ENCODE measurements around the gene SUCLA2. TPM values are rescaled to one million over a fixed set of nuclear protein-coding genes. Genes with fewer than 3 reads are reported as not detected.
"Not testable (repeated sequence)": the region's sequence is repeated elsewhere in the genome, so short reads cannot be mapped to it uniquely, and the experiment has no call there.

Gene SUCLA2
- total RNA-seq, 3 donors from 2014 or later (not counting 1 experiment from before 2014, with no cell fraction given): 28.4 to 34.3 (median 31.0) TPM

- Mint-ChIP-seq H3K9me3 (peaks cover 2 to 11% of the 10 kb centered on the region in 2 donors), H3K27ac (no peak overlapping the region), H3K36me3 (peaks cover 66% of the 10 kb centered on the region), H3K4me1 (peaks cover 10 to 12% of the 10 kb centered on the region in 2 donors), H3K4me3 (no peak overlapping the region), H3K27me3 (ENCODE audit: low read depth in 2 of 2) (no peaks in the 10 kb centered on the region)
- H3K36me3 ChIP-seq (ENCODE audit: control insufficient read depth, insufficient read depth, low read length): peaks cover 25% of the 10 kb centered on the region
- H3K27ac ChIP-seq (ENCODE audit: low read length): no peak overlapping the region
- 97% methylated on average over 5 of the region's 5 CpGs for WGBS (ENCODE audit: insufficient coverage)
- intact Hi-C loops (cut with micrococcal nuclease): no loop called here
- ATAC-seq (no peak), DNase-seq (no peak)
- no peak overlapping the region for H3K4me3 ChIP-seq (ENCODE audit: low read length)
- TF ChIP-seq, protein P1, sequence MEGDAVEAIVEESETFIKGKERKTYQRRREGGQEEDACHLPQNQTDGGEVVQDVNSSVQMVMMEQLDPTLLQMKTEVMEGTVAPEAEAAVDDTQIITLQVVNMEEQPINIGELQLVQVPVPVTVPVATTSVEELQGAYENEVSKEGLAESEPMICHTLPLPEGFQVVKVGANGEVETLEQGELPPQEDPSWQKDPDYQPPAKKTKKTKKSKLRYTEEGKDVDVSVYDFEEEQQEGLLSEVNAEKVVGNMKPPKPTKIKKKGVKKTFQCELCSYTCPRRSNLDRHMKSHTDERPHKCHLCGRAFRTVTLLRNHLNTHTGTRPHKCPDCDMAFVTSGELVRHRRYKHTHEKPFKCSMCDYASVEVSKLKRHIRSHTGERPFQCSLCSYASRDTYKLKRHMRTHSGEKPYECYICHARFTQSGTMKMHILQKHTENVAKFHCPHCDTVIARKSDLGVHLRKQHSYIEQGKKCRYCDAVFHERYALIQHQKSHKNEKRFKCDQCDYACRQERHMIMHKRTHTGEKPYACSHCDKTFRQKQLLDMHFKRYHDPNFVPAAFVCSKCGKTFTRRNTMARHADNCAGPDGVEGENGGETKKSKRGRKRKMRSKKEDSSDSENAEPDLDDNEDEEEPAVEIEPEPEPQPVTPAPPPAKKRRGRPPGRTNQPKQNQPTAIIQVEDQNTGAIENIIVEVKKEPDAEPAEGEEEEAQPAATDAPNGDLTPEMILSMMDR (IDR thresholded peaks at IDR 0.05): no peak
- H3K27me3 ChIP-seq (ENCODE audit: control insufficient read depth, insufficient read depth, low read length): no peaks in the 10 kb centered on the region
- H3K4me1 ChIP-seq (ENCODE audit: control insufficient read depth, insufficient read depth, low read length): no peaks in the 10 kb centered on the region
- H3K9me3 ChIP-seq (ENCODE audit: control insufficient read depth, insufficient read depth, low read length): peaks cover 8% of the 10 kb centered on the region
Measured at GRCh38 chr13:47957073-47957472, 44.0 kb downstream of the SUCLA2 start.

DNA sequence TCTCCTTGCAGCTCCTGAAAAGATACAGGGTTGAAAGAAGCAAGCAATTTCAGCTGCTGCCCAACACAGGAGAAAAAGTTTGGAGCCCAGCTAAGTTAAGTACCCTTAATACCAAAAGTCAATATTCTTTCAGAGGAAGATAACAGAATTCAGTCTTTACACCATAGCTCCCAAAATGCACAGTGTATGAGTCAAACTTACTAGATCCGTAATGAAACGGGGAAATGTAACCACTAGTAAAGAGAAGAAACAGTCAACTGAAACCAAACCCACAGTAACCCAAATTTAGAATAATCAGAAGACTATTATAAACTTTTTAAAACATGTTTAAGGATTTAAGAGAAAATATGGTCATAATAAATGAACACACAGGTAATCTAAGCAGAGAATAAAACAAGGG is 45.2 kb downstream of the SUCLA2 start:
- Histone ChIP-seq H3K4me1 (ENCODE audit: control insufficient read depth, insufficient read depth, low read length) (no peaks in the 10 kb centered on the region), H3K27me3 (ENCODE audit: control insufficient read depth, insufficient read depth, low read length) (no peaks in the 10 kb centered on the region), H3K36me3 (ENCODE audit: control insufficient read depth, insufficient read depth, low read length) (peaks cover 29% of the 10 kb centered on the region), H3K9me3 (ENCODE audit: control insufficient read depth, insufficient read depth, low read length) (peaks cover 8% of the 10 kb centered on the region), H3K4me3 (ENCODE audit: low read length) (no peak overlapping the region), H3K27ac (ENCODE audit: low read length) (no peak overlapping the region)
- WGBS (ENCODE audit: insufficient coverage): no CpG with 5 or more reads among the region's 2 CpGs
- ATAC-seq (no peak), DNase-seq (no peak)
- Mint-ChIP-seq H3K9me3 (peaks cover 2 to 11% of the 10 kb centered on the region in 2 donors), H3K27me3 (ENCODE audit: low read depth in 2 of 2) (no peaks in the 10 kb centered on the region), H3K4me3 (no peak overlapping the region), H3K36me3 (peaks cover 60% of the 10 kb centered on the region), H3K4me1 (peaks cover 15 to 21% of the 10 kb centered on the region in 2 donors), H3K27ac (no peak overlapping the region)
- intact Hi-C loops (cut with micrococcal nuclease): no loop called here
- TF ChIP-seq, protein P1 (IDR thresholded peaks at IDR 0.05): no peak

GRCh38 chr13:47949799-47950198 is 51.3 kb downstream of the SUCLA2 start:
- intact Hi-C loops (cut with micrococcal nuclease): no loop called here
- Mint-ChIP-seq H3K4me3 (no peak overlapping the region), H3K27me3 (ENCODE audit: low read depth in 2 of 2) (no peaks in the 10 kb centered on the region), H3K4me1 (peaks cover 9 to 18% of the 10 kb centered on the region in 2 donors), H3K9me3 (no peaks in the 10 kb centered on the region), H3K36me3 (peaks cover 11% of the 10 kb centered on the region), H3K27ac (no peak overlapping the region)
- WGBS (ENCODE audit: insufficient coverage): 88% methylated on average over 2 of the region's 2 CpGs
- TF ChIP-seq, protein P1 (IDR thresholded peaks at IDR 0.05): no peak
- H3K4me1 ChIP-seq (ENCODE audit: control insufficient read depth, insufficient read depth, low read length): no peaks in the 10 kb centered on the region
- peaks cover 31% of the 10 kb centered on the region for H3K36me3 ChIP-seq (ENCODE audit: control insufficient read depth, insufficient read depth, low read length)
- ATAC-seq (no peak), DNase-seq (no peak)
- H3K27ac ChIP-seq (ENCODE audit: low read length): no peak overlapping the region
- H3K4me3 ChIP-seq (ENCODE audit: low read length): no peak overlapping the region
- no peaks in the 10 kb centered on the region for H3K9me3 ChIP-seq (ENCODE audit: control insufficient read depth, insufficient read depth, low read length)
- H3K27me3 ChIP-seq (ENCODE audit: control insufficient read depth, insufficient read depth, low read length): no peaks in the 10 kb centered on the region

- H3K9me3 ChIP-seq (ENCODE audit: control insufficient read depth, insufficient read depth, low read length): no peaks in the 10 kb centered on the region
- H3K9me3 Mint-ChIP-seq: no peaks in the 10 kb centered on the region
- H3K27me3 Mint-ChIP-seq (ENCODE audit: low read depth in 2 of 2): no peaks in the 10 kb centered on the region
- peaks cover 0 to 14% of the 10 kb centered on the region in 2 donors for H3K4me1 Mint-ChIP-seq
- no peaks in the 10 kb centered on the region for H3K27me3 ChIP-seq (ENCODE audit: control insufficient read depth, insufficient read depth, low read length)
- peaks cover 24% of the 10 kb centered on the region for H3K36me3 ChIP-seq (ENCODE audit: control insufficient read depth, insufficient read depth, low read length)
- intact Hi-C loops (cut with micrococcal nuclease): no loop called here
- no peak overlapping the region for H3K4me3 ChIP-seq (ENCODE audit: low read length)
- H3K27ac ChIP-seq (ENCODE audit: low read length): no peak overlapping the region
- no peaks in the 10 kb centered on the region for H3K4me1 ChIP-seq (ENCODE audit: control insufficient read depth, insufficient read depth, low read length)
- WGBS (ENCODE audit: insufficient coverage): 98% methylated on average over 2 of the region's 2 CpGs
- TF ChIP-seq, protein P1 (IDR thresholded peaks at IDR 0.05): no peak
- peaks cover 18% of the 10 kb centered on the region for H3K36me3 Mint-ChIP-seq
- ATAC-seq (no peak), DNase-seq (no peak)
- H3K27ac Mint-ChIP-seq: no peak overlapping the region
- no peak overlapping the region for H3K4me3 Mint-ChIP-seq
Measured at GRCh38 chr13:47945738-47946137, 55.3 kb downstream of the SUCLA2 start.

DNA sequence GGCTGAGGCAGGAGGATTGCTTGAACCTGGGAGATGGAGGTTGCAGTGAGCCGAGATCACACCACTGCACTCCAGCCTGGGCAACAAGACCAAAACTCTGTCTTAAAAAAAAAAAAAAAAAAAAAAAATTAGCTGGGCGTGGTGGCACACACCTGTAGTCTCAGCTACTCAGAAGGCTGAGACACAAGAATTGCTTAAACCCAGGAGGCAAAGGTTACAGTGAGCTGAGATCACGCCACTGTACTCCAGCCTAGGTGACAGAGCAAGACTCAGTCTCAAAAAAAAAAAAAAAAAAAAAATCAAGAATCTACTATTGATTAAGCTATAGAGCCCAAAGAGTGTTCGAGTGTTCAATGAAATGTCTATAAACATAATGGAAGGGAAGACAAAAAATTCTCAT is 55.9 kb downstream of the SUCLA2 start:
- H3K27me3 Mint-ChIP-seq (ENCODE audit: low read depth in 2 of 2): not testable (repeated sequence)
- H3K36me3 Mint-ChIP-seq: peaks cover 18% of the 10 kb centered on the region

More for the DNA sequence above, 55.9 kb downstream of the SUCLA2 start:
- ATAC-seq; H3K9me3 Mint-ChIP-seq; H3K9me3 ChIP-seq (ENCODE audit: control insufficient read depth, insufficient read depth, low read length); intact Hi-C loops (cut with micrococcal nuclease); DNase-seq; H3K27ac ChIP-seq (ENCODE audit: low read length); H3K4me1 ChIP-seq (ENCODE audit: control insufficient read depth, insufficient read depth, low read length); H3K4me3 ChIP-seq (ENCODE audit: low read length); H3K27me3 ChIP-seq (ENCODE audit: control insufficient read depth, insufficient read depth, low read length); H3K27ac Mint-ChIP-seq; H3K4me3 Mint-ChIP-seq: not testable (repeated sequence)
- H3K36me3 ChIP-seq (ENCODE audit: control insufficient read depth, insufficient read depth, low read length): peaks cover 27% of the 10 kb centered on the region
- 100% methylated on average over 2 of the region's 4 CpGs for WGBS (ENCODE audit: insufficient coverage)
- H3K4me1 Mint-ChIP-seq: peaks cover 0 to 14% of the 10 kb centered on the region in 2 donors
